HPDE6-E6E7 (cell line): Measurements from ENCODE around the gene SPON1.
"Not testable (repeated sequence)": the region's sequence is repeated elsewhere in the genome, so short reads cannot be mapped to it uniquely, and the experiment has no call there.

Experiments used
- DNase-seq: peaks from one replicate; pipeline ENCODE4 v3.0.0; 2011; ENCODE audit warnings: missing footprints; ENCODE audit errors: extremely low spot score

The SPON1 gene

DNA sequence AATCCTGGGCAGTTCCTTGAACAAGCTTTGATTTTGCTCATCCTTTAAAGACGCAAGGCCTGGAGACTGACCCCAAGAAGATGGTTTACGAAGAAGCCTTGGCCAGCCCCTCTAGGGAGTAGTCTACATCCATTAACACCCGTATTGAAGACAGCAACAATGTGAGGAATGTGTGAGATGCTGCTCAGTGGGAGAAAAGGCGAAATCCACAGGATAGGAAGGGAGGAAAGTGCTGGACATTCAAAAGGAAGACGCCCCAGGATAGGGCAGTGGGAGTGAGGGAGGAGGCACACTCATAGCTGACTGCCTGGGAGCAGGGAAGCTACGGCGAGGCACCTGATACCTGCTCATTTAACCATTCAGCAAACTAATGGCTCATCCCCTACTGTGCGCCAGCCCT lies 282.4 kb downstream of the SPON1 start:
- DNase-seq = no peak

DNA sequence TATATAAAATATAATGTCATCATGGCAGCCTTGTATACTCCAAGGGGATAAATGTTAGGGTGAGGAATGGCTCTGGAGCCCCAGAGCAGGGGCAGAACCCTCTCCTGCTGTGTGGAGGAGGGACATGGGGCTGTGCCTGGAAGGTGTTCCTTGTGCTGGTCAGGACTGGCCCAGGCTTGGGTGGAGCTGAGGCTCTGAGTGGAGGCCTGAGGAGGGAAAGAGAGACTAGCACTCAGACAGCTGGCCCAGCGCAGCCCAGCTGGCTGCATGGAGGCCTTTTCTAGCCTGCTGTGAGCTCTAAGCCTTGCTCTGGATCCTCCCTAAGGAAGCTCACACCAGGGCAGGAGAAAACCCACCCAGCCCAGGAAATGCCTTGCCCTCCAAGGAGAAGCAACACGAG lies 282.9 kb downstream of the SPON1 start:
- no peak for DNase-seq

DNA sequence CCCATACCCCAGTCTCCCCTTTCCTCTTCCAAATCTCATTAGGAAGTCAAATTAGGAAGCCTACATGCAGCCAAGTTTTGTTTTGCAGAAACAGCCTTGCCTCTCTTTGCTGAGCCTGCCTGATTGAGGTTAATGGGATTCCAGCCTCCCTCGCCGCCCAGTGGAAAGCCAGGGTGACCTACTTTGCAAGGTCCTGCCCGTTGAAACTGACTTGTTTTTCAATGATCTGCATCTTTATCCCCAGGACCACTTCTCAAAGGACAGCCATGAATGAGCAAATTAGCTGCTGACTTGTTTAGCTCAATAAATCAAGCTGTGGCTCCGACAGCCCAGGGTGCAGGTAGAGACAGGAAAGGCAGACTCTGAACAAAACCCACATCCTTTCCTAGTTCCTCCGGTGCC lies 286.1 kb downstream of the SPON1 start:
- DNase-seq = no peak

DNA sequence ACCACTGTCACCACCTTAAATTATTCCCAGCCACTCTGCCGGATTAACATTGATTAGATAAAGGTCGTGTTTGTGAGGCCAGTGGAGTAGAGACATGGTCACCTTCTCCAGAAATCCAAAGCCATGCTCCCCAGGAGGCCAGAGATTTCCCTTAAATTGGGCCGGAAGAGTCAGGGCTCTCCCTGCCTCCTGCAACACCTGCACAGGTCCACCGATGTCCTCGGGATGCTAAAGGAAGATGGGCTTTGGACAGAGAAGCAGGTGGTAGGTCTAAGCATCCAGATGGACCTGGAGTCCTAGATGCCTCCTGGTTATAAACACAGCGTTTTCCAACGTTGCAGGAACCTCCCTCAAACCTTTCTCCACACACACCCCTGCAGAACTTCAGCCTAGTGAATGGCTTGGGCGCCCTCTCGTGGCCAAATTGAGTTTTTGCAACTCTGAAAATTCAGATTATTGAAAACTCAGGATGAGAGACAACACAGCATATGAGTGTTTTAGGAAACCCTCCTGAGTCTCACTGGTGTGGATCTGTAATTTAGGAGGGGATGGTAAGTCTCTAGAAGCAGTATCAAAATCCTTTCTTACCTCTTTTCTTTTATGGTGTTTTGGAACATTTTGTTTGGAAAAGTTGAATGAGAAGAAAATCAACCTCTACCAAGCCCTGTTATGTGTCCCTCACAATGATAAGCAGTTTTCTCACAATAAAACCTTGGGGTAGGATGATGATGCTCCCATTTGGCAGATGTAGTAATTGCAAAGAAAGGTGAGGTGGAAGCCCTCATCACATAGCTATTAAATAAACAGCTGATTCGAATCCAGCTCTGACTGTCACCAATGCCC lies 286.8 kb downstream of the SPON1 start:
- DNase-seq = peak; percentile 13

DNA sequence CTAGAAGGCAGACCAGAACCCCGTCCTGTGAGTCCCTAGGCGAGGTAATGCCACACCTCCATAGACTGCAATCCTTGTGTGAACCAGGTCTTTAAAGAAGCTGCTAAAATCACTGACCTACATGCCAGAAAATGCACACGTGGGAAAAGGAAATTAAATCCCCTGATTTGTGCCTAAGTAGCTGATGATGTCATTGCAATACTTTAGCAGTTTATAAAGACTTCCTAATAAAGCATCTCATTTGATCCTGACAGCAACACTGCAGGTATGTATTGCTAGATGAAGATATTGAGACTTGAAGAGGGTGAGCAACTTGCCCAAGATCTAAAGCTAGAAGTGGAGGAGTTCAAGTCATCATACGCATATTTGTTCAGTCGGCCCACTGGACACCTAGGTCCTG lies 289.2 kb downstream of the SPON1 start:
- DNase-seq = no peak

DNA sequence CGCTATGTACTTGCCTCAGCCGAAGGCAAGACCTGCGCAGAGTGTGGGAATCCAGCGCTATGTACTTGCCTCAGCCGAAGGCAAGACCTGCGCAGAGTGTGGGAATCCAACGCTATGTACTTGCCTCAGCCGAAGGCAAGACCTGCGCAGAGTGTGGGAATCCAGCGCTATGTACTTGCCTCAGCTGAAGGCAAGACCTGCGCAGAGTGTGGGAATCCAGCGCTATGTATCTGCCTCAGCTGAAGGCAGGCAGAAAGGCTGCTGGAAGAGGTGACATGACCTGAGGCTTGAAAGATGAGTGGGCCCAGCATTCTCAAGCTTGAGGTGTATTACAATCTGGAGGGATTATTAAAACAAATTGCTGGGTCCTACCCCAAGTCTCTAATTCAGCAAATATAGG lies 290.0 kb downstream of the SPON1 start:
- not testable (repeated sequence) for DNase-seq

DNA sequence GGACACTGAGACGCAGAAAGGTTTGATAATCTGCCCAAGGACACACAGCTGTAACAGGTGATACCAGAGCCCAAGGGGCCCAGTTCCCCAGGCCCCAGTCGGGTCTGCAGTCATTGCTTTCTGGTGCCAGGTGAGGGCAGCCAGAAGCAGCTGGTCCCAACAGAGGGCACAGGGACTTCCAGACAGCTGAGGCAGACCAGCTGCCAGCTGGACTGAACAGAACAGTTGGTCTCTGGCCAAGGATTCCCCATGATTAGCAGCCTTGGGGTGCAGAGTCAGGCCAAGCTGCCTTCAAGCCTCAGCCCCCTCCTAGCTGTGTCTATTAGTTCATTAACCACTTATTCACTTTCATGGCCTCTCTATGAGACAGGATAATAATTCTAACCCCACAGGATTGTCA lies 290.9 kb downstream of the SPON1 start:
- no peak for DNase-seq

DNA sequence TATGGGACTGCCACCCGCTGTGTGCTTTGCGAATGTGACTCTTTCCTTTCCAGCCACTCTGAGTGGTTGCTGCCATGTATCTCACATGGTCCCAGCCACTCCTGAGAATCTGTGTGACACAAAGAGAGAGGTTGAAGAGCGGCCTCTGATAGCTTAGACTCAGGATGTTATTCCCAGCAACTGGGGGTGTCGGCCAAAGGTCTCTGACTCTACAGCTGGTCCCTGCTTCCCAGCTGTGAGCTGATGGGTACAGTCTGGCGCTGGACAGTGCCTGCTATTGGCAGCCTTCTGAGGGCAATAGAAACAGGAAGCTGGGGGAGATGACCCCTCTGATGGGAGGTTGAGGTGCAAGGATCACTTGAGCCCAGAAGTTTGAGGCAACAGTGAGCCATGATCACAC lies 291.3 kb downstream of the SPON1 start:
- DNase-seq = no peak

DNA sequence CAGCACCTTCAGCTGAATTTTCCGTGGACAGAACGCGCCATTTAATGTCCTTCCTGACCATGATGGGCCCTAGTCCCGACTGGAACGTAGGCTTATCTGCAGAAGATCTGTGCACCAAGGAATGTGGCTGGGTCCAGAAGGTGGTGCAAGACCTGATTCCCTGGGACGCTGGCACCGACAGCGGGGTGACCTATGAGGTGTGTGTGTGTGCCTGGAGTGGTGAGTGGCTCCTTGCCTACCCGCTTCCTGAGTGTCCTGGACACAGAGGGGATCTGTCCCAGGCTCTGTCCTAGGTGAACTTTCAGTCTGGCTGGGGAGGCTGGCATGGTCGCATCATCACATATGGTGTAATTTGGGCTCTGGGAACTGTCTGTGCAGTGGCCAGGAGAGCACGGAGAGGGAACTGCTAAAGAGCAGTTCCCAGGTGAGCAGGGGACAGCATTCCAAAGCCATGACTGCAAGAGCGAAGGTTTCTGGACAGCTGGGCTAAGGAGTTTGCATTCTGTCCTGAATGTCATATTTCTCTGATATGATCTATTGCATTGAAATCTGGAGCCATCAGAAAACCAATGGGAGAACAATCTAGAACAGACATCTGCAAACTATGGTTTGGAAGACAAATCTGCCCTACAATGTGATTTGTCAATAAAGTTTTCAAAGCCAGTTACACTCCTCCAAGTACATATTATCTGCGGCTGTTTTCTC lies 292.2 kb downstream of the SPON1 start:
- no peak for DNase-seq

DNA sequence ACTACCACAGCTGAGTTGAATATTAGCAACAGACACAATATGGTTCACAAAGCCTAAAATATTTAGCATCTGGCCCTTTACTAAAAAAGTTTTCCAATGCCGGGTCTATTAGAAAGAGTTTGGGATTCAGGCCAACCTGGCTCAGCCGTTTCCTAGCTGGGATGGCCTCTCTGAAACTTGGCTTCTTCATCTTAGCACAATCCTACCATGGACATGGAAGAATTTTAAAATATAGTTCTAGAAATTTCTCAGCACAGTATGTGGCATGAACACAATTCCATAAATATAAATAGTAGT lies 292.7 kb downstream of the SPON1 start:
- no peak for DNase-seq

DNA sequence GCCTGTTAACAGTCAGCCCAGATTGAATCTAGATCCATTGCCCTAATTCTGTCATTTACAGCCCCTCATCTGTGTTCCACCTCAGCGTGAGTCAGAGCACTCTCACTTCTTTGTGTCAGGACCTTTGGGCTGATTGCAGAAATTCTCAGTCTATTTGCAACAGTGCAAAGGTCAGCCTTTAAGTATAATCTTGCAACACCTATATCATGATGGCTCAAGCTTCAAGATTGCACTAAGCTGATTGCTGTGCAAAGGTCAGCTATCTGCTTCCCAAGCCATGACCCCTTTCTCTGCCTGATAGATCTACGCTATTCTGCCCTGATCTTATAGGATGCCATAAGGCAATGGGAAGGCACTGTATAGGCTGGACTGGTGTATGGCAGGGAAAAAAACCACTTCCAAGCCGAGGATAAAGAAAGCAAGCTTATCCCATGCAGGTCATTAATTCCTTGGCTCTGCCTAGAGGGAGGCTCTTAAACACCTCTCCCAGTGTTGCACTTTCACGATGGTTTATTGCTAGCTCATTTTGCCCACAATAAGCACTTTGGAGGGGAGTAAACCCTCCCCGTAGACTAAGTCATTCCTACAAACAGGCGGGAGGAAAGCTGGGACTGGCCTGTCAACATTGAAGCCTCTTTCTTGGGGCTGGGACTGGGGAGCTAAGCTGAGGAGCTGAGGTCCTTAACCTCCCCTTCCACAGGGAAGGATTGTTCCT lies 295.9 kb downstream of the SPON1 start:
- DNase-seq = peak; percentile 35

DNA sequence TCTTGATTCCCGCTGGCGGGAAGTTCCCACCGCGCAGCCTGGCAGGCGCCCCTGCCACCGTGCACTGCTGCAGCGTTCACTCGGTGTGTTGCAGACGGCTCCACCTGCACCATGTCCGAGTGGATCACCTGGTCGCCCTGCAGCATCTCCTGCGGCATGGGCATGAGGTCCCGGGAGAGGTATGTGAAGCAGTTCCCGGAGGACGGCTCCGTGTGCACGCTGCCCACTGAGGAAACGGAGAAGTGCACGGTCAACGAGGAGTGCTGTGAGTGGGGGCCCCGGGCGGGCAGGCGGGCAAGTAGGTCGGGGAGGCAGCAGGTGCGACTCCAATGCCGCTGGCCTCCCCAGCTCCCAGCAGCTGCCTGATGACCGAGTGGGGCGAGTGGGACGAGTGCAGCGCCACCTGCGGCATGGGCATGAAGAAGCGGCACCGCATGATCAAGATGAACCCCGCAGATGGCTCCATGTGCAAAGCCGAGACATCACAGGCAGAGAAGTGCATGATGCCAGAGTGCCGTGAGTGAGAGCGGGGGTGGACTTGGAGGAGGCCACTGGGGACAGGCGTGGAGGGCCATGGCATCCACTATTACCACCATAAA lies 296.8 kb downstream of the SPON1 start:
- DNase-seq = no peak

DNA sequence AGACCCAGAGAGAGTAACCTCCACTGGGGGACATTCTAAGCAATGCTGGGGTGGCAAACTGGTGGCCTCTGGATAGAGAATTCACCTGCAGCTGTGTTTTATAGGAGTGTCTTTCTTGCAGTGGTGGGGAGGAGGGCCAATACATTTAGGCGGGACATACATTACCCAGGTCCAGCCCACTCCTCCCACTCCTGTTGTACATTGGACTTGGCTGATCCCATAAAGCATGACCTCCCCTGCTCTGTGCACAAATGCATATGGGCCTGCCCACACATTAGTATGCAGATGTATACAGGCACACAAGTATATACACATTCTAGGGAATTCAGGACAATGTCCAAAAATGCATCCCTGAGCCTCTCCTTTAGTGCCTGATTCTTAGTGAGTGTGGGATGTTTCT lies 297.4 kb downstream of the SPON1 start:
- no peak for DNase-seq

DNA sequence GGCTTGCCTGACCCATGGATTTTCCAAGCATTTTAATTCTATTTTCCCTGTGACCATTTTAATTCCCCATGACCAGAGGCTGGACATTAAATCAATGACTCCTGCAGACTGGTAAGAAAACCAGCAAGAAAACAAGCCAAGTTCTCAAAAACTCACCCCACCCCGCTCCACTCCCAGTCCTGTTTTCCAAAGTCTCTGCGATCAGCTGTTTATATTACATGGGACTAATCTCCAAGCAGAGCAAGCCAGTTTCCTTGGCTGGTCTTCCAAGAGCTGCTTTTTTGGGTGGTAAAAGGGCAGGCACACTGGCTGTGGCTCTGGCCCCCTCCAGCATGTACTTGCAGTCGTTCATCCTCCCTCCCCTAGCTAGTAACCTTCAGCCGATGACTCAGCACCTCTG lies 298.5 kb downstream of the SPON1 start:
- no peak for DNase-seq

DNA sequence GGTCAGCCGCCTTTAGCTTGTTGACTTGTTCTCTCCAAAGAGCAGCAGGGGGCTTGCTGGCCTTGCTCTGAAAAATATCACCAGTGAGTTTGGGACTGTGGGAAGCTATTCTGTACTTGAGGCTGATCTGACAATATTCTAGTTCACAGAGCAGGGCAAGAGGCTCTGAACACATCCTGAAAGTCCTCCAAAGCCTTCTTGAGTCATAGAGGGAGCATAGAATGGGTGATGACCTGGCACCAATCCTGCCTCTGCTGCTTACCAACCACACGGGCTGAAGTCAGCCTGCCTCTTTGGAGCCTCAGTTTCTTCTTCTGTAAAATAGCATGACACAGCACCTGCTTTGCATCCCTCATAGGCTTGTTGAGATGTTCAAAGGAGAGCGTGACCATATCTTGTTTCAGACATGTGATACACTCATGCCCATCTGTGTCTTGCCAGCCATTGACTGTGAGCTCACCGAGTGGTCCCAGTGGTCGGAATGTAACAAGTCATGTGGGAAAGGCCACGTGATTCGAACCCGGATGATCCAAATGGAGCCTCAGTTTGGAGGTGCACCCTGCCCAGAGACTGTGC lies 299.8 kb downstream of the SPON1 start:
- DNase-seq = no peak

DNA sequence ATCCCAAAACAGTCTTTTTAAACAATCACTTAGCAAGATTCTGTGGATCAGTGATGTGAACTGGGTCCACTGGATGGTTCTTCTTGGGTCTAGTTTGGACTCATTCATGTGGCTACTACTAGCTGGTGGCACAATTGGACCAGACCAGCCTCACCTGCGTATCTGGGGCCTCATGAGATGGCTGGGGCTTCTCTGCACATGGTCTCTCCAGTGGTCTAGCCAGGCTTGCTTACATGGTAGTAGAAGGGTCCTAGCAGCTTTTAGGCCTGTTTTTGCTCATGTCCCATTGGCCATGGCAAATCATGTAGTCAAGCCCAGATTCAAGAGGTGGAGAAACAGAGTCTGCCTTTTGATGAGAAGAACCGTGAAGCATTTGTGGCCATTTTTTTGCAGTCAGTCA lies 302.4 kb downstream of the SPON1 start:
- DNase-seq = no peak

DNA sequence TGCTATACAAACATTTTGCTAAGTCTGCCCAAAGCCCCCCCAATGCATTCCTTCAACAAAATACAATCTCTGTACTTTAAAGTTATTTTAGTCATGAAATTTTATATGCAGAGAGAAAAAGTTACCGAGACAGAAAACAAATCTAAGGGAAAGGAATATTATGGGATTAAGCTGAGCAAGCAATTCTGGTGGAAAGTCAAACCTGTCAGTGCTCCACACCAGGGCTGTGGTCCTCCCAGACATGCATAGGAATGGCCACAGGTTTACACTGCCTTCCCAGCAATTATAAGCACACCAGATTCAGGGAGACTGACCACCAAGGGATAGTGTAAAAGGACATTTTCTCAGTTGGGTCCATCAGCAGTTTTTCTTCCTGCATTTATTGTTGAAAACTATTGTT lies 304.1 kb downstream of the SPON1 start:
- DNase-seq = no peak

DNA sequence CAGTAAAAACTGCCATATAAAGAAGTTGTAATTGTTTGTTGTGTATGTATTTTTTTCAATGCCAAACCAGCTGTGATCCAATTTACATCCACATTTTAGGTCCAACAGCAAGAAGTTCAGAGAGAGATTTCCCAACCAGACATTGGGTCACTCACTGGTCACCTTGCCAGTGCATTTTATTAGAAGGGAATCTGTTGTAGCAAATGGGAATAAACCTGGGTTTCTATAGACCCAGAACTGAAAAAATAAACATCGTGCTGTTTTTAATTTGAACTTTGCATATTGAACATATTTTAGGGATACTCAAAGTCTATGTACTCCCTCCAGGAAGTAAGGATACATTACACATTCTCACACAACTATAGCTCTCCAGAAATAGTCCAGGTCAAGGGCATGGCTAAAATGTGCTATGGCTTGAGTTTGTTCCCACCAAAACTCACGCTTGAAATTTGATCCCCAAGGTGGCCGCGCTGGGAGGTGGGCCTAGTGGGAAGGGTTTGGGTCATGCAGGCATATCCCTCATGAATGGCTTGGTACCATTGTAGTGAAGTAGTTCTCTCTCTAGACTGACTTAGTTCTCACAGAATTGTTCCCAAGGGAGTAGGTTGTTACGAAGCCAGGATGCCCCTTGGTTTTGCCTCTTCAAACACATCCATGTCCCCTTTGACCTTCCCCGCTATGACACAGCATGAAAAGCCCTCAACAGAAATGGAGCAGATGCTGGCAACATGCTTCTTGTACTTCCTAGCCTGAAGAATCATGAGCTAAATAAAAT lies 305.5 kb downstream of the SPON1 start:
- DNase-seq = no peak

DNA sequence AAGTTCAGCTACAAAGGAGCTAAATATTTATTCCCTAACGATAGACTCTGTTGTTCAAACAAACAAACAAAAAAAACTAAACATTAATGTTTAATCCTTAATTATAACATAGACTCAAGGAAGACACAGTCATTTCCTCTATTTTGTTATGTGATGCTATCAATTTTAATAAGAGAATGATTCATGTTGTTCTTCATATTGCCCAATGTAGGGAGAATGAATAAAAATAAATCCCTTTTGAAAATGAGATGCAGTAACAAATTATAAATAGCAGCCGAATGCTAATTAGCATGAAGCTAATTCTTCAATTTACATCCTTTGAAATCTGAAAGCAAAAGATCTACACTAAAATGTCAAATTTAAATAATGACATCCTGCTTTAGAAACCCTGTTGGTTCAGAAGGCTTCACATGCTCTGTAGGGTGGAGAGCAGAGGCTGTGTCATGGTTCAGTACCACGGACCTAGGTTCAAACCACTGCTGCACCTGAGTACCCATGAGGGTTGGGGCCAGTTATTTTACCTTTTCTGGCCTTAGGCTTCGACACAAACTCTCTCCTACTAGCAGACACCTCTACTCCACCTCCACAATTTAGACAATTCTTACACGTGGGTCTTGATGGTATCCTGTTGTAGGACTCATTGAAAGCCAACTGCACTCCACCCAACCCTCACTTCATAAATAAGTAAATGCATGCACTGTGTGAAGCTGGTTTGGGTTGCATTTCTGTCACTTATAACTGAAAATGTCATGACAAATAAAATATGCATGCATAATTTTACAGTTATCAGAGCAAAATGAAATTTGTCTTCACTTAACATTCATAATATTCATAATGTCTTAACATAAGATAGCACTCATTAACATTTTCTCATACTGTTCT lies 307.4 kb downstream of the SPON1 start:
- DNase-seq = no peak
